Stimulated activated CD4-positive, alpha-beta T cell treated with anti-CD3 and anti-CD28 coated beads, Interleukin-15, amount 100 ng/mL, for 48 hours (primary cell): ENCODE measurements around the gene MATCAP1.

Experiments used
- DNase-seq, 2 donors: peaks; one replicate each; pipeline ENCODE4 v3.0.0-alpha.2; 2020; ENCODE audit warnings: low read depth in 2 of 2

The MATCAP1 gene

GRCh38 chr16:67128417-67128816 is 55.3 kb downstream of the MATCAP1 start:
- no peak for DNase-seq
